GM18951 (cell line): ENCODE results near the gene FKBP10.

Source experiments
- POLR2A ChIP-seq: IDR thresholded peaks from 4 replicates; pipeline ENCODE4 v1.6.1; 2011; ENCODE audit warnings: mild to moderate bottlenecking; ENCODE audit not compliant: insufficient read length, insufficient read depth; ENCODE audit errors: extremely low read depth
- in situ Hi-C: fragments of 300-500 bp; cut with MboI; formaldehyde crosslinking; loops from one replicate; pipeline ENCODE4 v1.12.0; 2022; ENCODE audit warnings: low sequenced_read_pairs, mixed read lengths, inconsistent platforms; ENCODE audit not compliant: unreplicated experiment

The FKBP10 gene

DNA sequence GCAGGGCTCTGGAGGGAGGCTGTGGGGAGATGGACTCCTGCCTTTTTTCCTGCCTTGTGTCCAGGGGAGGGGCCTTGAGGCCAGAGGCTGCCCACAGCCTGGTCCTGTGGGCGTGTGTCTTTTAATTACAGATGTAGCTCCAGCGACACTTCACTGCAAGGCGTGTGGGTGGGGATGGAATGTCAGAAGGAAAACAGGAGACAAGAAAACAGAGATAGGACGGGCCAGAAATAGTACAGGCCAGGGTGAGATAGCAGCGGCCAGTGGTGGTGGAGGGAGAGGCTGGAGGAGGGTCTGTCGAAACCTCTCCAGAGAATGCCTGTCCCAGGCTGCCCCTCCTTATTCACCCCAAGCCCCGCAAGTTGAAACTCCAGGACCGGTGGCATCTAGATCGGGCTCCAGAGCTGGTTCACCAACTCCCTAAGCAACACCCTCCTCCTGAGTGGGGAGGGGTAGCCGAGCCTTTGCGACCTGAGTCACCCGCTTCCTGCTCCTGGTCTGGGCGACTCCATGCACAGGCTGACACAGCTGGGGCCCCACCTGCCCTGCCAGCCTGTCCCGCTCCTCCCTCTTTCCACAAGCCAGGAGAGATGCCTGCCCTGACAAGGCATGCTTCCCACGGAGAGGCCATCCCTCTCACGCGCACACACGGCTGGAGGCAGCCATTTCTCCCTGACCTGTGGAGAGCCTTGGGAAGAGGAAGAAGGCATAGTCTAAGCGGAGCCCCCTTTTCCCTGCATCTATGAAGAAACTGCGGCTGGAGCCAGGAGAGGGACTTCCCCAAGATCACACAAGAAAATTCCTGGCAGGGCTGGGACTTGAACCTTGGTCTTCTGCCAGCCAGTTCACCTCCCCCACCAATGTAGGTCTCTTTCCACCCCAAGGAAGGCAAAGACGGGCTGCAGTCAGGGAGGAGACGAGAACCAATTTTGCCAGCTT lies 19.7 kb upstream of the FKBP10 start:
- no peak for TF ChIP-seq POLR2A
- in situ Hi-C loops, result no loop called here

GRCh38 chr17:41793784-41794539 lies 18.8 kb upstream of the FKBP10 start:
- no peak for TF ChIP-seq POLR2A
- in situ Hi-C loops, result no loop called here

GRCh38 chr17:41794540-41794975 lies 18.2 kb upstream of the FKBP10 start:
- in situ Hi-C loops, result no loop called here
- TF ChIP-seq POLR2A, result no peak

- in situ Hi-C loops, result no loop called here
- no peak for TF ChIP-seq POLR2A
Measured at GRCh38 chr17:41796121-41796895, 16.5 kb upstream of the FKBP10 start.

DNA sequence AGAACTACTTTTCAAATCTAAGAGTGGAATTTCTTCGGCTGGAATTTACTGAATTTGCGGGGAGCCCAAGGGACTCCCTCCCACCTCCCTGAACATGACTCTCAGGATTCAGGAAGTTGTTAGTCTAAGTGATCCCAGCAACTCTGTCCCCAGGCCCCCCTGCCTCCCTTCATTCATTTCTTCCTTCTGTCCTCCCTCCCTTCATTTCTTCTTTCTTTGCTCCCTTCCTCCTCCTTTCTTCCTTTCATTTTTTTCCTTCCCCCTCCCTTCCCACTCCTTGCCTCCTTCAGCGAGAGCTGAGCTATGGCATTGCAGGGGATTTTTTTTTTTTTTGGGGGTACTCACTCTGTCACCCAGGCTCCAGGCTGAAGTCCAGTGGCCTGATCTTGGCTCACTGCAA lies 15.4 kb upstream of the FKBP10 start:
- in situ Hi-C loops, result no loop called here
- TF ChIP-seq POLR2A, result no peak

GRCh38 chr17:41799366-41799765 lies 13.4 kb upstream of the FKBP10 start:
- in situ Hi-C loops, result no loop called here

DNA sequence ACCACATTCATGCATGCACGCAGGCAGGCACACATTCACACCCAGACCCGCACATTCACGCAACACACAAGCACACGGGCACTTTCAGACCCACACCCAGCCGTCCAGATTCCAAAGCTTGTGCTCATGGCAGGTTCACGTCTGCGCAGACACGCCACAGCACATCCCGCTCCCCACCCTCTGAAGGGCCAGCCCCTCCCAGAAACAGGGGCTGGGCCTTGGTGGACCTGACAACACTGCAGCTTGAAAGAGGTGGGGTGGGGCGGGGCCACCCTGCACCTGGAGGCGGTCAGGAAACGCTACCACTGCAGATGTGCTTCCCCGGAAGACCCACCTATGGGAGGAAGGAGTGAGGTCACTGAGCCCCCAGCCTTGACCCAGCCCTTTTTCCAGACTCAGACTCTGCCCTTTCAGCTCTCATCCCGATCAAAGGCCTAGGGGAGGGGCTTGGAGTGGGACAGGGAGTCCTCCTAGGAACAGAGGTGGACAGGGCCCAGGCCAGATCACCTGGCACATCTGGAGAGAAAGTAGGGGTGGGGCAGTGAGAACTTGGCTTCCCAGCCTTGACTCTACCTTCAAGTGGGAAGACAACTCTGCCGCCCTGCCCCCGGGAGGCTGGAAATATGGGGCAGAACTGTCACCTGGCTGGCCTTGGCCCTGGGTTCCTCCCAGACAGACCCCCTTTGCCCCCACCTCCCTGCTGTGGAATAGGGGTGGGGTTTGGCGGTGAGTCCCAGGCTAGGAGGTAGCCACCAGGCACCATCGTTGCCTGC lies 12.0 kb upstream of the FKBP10 start:
- no peak for TF ChIP-seq POLR2A
- in situ Hi-C loops, result no loop called here

More at GRCh38 chr17:41799366-41799765, 13.4 kb upstream of the FKBP10 start:
- TF ChIP-seq POLR2A, result no peak

GRCh38 chr17:41801374-41802271 lies 11.2 kb upstream of the FKBP10 start:
- in situ Hi-C loops, result no loop called here
- no peak for TF ChIP-seq POLR2A

DNA sequence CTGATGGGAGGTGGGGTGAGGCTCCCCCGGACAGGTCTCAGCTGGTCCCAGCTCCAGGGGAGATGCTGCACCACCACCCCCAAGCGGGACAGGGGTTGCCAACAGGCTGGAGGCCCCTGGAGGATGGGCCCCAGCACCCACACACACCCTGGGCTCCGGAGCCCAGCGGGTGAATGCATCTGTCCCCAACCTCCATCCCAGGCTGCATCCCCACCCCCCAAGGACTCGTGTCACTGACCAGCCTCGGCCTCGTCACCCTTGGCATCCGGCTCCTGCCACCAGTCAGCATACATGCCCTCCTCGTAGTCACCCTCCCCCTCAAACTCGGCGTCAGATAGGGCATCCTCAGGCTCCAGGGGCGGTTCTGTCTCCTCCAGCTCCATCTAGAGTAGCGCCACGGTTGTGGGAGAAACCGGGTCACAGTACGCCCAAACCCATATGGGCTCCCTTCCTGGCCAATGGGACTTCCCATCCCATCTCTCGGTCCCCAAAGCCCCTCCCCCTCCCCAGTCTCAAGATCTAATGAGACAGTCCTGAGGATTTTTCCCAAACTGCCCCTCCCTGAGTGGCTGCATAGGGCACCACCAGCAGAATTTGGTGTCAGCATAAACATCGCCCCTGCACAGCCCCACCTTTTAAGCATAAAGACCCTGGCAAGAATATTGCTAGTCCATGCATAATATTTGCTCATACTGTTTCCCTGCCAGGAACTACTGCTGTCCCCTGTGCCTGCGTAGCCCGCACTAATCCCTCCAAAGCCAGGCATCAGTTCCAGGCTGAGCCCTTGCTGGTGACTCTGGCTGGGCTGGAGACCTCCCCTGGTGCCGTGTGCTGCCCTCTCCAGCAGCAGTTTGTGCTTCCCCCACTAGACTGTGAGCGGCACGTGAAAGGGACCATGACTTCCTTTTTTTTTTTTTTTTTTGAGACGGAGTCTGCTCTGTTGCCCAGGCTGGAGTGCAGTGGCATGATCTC lies 9.5 kb upstream of the FKBP10 start:
- no peak for TF ChIP-seq POLR2A
- in situ Hi-C loops, result no loop called here

- in situ Hi-C loops, result loop anchor here (5.0 kb wide), 1 partner anchor 70 kb away; no protein-coding TSS in a partner anchor
- TF ChIP-seq POLR2A, result no peak
Measured at GRCh38 chr17:41806685-41807445, 5.9 kb upstream of the FKBP10 start.
